CD14-positive monocyte (primary cell): ENCODE data around the gene GTF2H2. TPM values are rescaled to one million over a fixed set of nuclear protein-coding genes. Genes with fewer than 3 reads are reported as not detected.
"Not testable (repeated sequence)": the region's sequence is repeated elsewhere in the genome, so short reads cannot be mapped to it uniquely, and the experiment has no call there.

Experiments
- DNase-seq, 3 donors: peaks; one replicate each; pipeline ENCODE4 v3.0.0-alpha.2; 2011 to 2022
- H2AFZ ChIP-seq: 2 replicates; pipeline ENCODE4 v1.6.0; 2012; ENCODE audit warnings: mild to moderate bottlenecking, low read depth, low read length, inconsistent platforms; ENCODE audit not compliant: insufficient read depth, poor library complexity, severe bottlenecking
- H3K27ac ChIP-seq, 2 donors: 1 replicate in 1 of 2; 2 replicates in 1 of 2; pipeline ENCODE4 v1.5.1; 2012 to 2013; ENCODE audit warnings: low read length in 2 of 2, control low read depth in 1 of 2, inconsistent platforms in 1 of 2, low read depth in 1 of 2, mild to moderate bottlenecking in 1 of 2
- H3K27me3 ChIP-seq, 2 donors: one replicate each; pipeline versions ENCODE4 v1.6.0 to v1.6.1; 2011 to 2013; ENCODE audit warnings: low read length in 2 of 2; ENCODE audit not compliant: control insufficient read depth in 2 of 2, insufficient read depth in 2 of 2
- H3K36me3 ChIP-seq, 2 donors: replicated peaks in 1 of 2; 1 replicate in 1 of 2; 2 replicates in 1 of 2; pipeline versions ENCODE4 v1.5.1 to v1.6.1; 2012 to 2013; ENCODE audit warnings: low read length in 2 of 2, control low read depth in 1 of 2, inconsistent platforms in 1 of 2, mild to moderate bottlenecking in 1 of 2; ENCODE audit not compliant: insufficient read depth in 2 of 2, control insufficient read depth in 1 of 2
- H3K4me1 ChIP-seq, 2 donors: 1 replicate in 1 of 2; 2 replicates in 1 of 2; pipeline versions ENCODE4 v1.5.1 to v1.6.1; 2012 to 2013; ENCODE audit warnings: low read length in 2 of 2, control low read depth in 1 of 2, inconsistent platforms in 1 of 2, mild to moderate bottlenecking in 1 of 2, moderate library complexity in 1 of 2; ENCODE audit not compliant: insufficient read depth in 2 of 2, control insufficient read depth in 1 of 2
- H3K4me2 ChIP-seq: replicated peaks from 2 replicates; pipeline ENCODE3; 2012; ENCODE audit warnings: low read length, moderate library complexity, mild to moderate bottlenecking; ENCODE audit not compliant: poor library complexity, severe bottlenecking; ENCODE audit errors: extremely low read depth
- H3K4me3 ChIP-seq, 3 experiments: fragments of 200-600 bp in 1 of 3; sonication (generic) in 1 of 3; replicated peaks in 1 of 3; 1 replicate in 2 of 3; 2 replicates in 1 of 3; pipeline ENCODE4 v1.5.1; 2011 to 2013; ENCODE audit warnings: low read length in 3 of 3, mild to moderate bottlenecking in 3 of 3, control low read depth in 2 of 3, low read depth in 2 of 3, inconsistent platforms in 1 of 3, moderate library complexity in 1 of 3
- H3K79me2 ChIP-seq: 2 replicates; pipeline ENCODE4 v1.6.0; 2012; ENCODE audit warnings: mild to moderate bottlenecking, control low read depth, inconsistent platforms, low read length, moderate library complexity; ENCODE audit not compliant: insufficient read depth
- H3K9ac ChIP-seq: 2 replicates; pipeline ENCODE4 v1.6.0; 2017; ENCODE audit warnings: low read length, mild to moderate bottlenecking; ENCODE audit not compliant: insufficient read depth, poor library complexity, severe bottlenecking
- H3K9me3 ChIP-seq, 2 donors: replicated peaks in 1 of 2; 1 replicate in 1 of 2; 2 replicates in 1 of 2; pipeline versions ENCODE4 v1.5.1 to v1.6.1; 2012 to 2013; ENCODE audit warnings: low read length in 2 of 2, control low read depth in 1 of 2; ENCODE audit not compliant: control insufficient read depth in 1 of 2, insufficient read depth in 1 of 2
- H4K20me1 ChIP-seq: 2 replicates; pipeline ENCODE4 v1.6.0; 2012; ENCODE audit warnings: mild to moderate bottlenecking, low read length, control low read depth, moderate library complexity; ENCODE audit not compliant: insufficient read depth
- H3K27ac Mint-ChIP-seq, 7 donors: one replicate each; pipeline ENCODE4 v1.8.0; 2020; ENCODE audit warnings: mild to moderate bottlenecking in 7 of 7, mixed read lengths in 7 of 7, moderate library complexity in 6 of 7, inconsistent platforms in 2 of 7
- H3K27me3 Mint-ChIP-seq, 3 donors: one replicate each; pipeline ENCODE4 v1.8.0; 2021 to 2022; ENCODE audit warnings: low read depth in 3 of 3, mild to moderate bottlenecking in 3 of 3, mixed read lengths in 3 of 3, moderate library complexity in 3 of 3, inconsistent platforms in 1 of 3
- H3K36me3 Mint-ChIP-seq, 2 donors: one replicate each; pipeline ENCODE4 v1.8.0; 2020; ENCODE audit warnings: mixed read lengths in 2 of 2, inconsistent platforms in 1 of 2, mild to moderate bottlenecking in 1 of 2
- H3K4me1 Mint-ChIP-seq: one replicate; pipeline ENCODE4 v1.8.0; 2020; ENCODE audit warnings: mild to moderate bottlenecking, mixed read lengths
- H3K4me3 Mint-ChIP-seq, 2 donors: one replicate each; pipeline ENCODE4 v1.8.0; 2020; ENCODE audit warnings: mild to moderate bottlenecking in 2 of 2, mixed read lengths in 2 of 2, moderate library complexity in 1 of 2
- H3K9me3 Mint-ChIP-seq, 7 donors: one replicate each; pipeline ENCODE4 v1.8.0; 2020 to 2022; ENCODE audit warnings: mixed read lengths in 7 of 7, mild to moderate bottlenecking in 6 of 7, moderate library complexity in 6 of 7, inconsistent platforms in 2 of 7
- WGBS: methylation state at CpG from one replicate; pipeline ENCODE4 v1.1.5; 2013; ENCODE audit warnings: missing lambda C conversion rate; ENCODE audit not compliant: insufficient coverage; 5-methylcytosine and 5-hydroxymethylcytosine counted together
- intact Hi-C, 2 donors: fragments of 100-400 bp; cut with micrococcal nuclease; formaldehyde crosslinking; loops; one replicate each; pipeline versions ENCODE4 v1.15.0 to v1.15.1; 2023
- polyA plus RNA-seq, 3 donors: library from polyadenylated mRNA; depleted of rRNA in 1 of 3; unstranded in 2 of 3; stranded (reverse) in 1 of 3; fragments of 300-500 nt in 2 of 3; fragments of >200 nt in 1 of 3; fragmentation: Illumina TruSeq in 2 of 3; gene quantifications; 1 replicate in 2 of 3; 2 replicates in 1 of 3; pipeline ENCODE4 v1.2.3, GENCODE V29; 2012 to 2021

Gene GTF2H2
- polyA plus RNA-seq, 3 donors: 3.7 to 9.7 (median 5.9) TPM

DNA sequence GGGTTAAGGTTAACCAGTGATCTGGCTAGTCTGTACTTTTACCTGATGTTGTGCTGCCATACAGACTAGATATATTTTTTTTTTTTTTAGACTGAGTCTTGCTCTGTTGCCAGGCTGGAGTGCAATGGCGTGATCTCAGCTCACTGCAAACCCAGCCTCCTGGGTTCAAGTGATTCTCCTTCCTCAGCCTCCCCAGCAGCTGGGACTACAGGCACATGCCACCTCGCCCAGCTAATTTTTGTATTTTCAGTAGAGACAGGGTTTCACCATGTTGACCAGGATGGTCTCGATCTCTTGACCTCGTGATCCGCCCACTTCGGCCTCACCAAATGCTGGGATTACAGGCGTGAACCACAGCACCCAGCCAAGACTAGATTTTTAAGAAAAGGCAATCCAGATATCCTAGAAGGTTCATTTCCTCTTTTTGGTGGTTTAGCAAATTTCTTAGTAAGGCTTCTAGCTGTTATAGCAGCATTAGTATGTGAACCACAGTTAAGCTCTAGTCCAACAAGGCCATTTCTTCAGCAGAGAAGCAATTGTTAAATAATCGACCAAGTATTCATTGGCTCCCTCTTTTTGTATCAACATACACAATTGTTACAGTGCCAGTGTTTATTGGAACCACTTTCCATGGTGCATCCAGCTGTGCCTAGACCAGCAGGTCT, 42.1 kb downstream of the GTF2H2 start, which contains the start of gene NAIP:
NAIP (minus strand) TSS at position 51 of the 665 bp plus-strand sequence. CDS start 12,424 bp downstream, outside the sequence.
- H3K9ac ChIP-seq, H3K9me3 Mint-ChIP-seq, H3K36me3 Mint-ChIP-seq, intact Hi-C loops, H3K4me3 Mint-ChIP-seq, DNase-seq, H3K4me1 ChIP-seq, H3K27me3 Mint-ChIP-seq, H3K79me2 ChIP-seq, H3K9me3 ChIP-seq, H3K27me3 ChIP-seq, H3K4me1 Mint-ChIP-seq, H3K27ac ChIP-seq, H2AFZ ChIP-seq, H4K20me1 ChIP-seq, H3K4me2 ChIP-seq, H3K36me3 ChIP-seq, H3K4me3 ChIP-seq: not testable (repeated sequence)
- WGBS: no CpG with 5 or more reads among the region's 8 CpGs
- H3K27ac Mint-ChIP-seq: peak within 1 kb of the TSS in 1 of 7 donors; percentile 60

DNA sequence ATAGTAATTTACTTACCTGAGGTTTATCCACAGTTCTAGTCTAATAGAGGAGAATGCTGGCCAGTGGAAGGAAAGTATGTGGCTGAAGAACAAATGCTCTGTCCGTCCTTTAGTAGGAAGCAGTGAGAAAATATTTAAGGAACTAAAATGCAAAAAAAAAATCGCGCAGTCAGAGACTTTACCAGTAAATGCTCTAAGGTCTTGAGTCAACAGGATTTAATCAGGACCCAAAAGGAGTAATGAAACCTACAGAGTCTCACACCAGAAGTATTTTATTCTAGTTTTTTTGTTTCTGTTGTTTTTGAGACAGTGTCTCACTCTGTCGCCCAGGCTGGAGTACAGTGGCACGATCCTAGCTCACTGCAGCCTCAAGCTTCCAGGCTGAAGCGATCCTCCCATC, 46.8 kb downstream of the GTF2H2 start:
- H3K4me1 Mint-ChIP-seq, H3K9me3 Mint-ChIP-seq, intact Hi-C loops, H3K27me3 Mint-ChIP-seq, H3K9ac ChIP-seq, DNase-seq, H3K4me2 ChIP-seq, H3K27ac ChIP-seq, H3K27ac Mint-ChIP-seq, H2AFZ ChIP-seq, H3K4me3 ChIP-seq, H3K9me3 ChIP-seq, H3K36me3 Mint-ChIP-seq, H3K4me3 Mint-ChIP-seq, H3K4me1 ChIP-seq, H4K20me1 ChIP-seq, H3K36me3 ChIP-seq, H3K27me3 ChIP-seq: not testable (repeated sequence)
- peaks cover 11% of the 10 kb centered on the region for H3K79me2 ChIP-seq
- no CpG with 5 or more reads among the region's 6 CpGs for WGBS

DNA sequence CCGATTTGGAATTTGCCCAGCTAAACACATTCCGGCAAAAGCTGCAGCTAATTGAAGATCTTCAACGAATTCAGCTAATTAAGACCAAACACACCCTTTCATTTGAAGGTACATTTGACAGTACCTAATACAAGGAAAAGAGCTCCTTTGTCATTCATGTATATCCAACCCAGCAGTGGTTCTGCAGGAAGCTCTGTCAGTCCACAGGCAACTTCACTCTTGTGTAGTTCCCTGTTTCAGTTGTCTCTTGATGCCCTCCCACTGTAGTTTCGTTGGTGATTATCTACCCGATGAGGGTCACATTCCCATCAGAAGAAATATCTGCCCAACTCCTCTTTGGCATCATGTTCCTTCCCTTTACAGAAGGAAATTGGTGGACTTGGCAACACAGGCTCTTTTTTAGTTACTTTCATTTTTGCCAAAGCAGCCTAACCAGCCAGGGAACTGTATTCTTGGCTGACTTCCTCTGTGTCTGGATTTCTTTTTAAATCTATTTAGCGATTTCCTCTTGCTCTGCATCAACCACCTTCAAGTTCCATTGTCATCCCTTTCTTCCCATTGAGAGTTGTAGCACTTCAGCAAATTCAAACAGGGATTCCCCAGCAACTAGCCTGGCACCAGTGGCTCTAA, 49.0 kb downstream of the GTF2H2 start:
- H3K9me3 ChIP-seq, DNase-seq, intact Hi-C loops, H3K9me3 Mint-ChIP-seq, H3K4me2 ChIP-seq, H3K27ac Mint-ChIP-seq, H3K4me3 ChIP-seq, H2AFZ ChIP-seq, H3K27ac ChIP-seq, H3K4me3 Mint-ChIP-seq, H3K9ac ChIP-seq, H3K36me3 ChIP-seq, H3K27me3 ChIP-seq, H3K27me3 Mint-ChIP-seq: not testable (repeated sequence)
- peaks cover 17% of the 10 kb centered on the region for H4K20me1 ChIP-seq
- H3K36me3 Mint-ChIP-seq: peaks cover 0 to 14% of the 10 kb centered on the region in 2 donors
- H3K4me1 Mint-ChIP-seq: peaks cover 16% of the 10 kb centered on the region
- H3K4me1 ChIP-seq: peaks cover 12 to 13% of the 10 kb centered on the region in 2 donors
- WGBS: no CpG with 5 or more reads among the region's 6 CpGs
- peaks cover 29% of the 10 kb centered on the region for H3K79me2 ChIP-seq
